DLD1 (cell line): Measurements from ENCODE around the gene RNF31.

Experiments used
- in situ Hi-C: cut with HindIII; loops from 2 replicates; pipeline ENCODE4 v1.10.0; 2017; ENCODE audit warnings: low sequenced_read_pairs

The RNF31 gene

DNA sequence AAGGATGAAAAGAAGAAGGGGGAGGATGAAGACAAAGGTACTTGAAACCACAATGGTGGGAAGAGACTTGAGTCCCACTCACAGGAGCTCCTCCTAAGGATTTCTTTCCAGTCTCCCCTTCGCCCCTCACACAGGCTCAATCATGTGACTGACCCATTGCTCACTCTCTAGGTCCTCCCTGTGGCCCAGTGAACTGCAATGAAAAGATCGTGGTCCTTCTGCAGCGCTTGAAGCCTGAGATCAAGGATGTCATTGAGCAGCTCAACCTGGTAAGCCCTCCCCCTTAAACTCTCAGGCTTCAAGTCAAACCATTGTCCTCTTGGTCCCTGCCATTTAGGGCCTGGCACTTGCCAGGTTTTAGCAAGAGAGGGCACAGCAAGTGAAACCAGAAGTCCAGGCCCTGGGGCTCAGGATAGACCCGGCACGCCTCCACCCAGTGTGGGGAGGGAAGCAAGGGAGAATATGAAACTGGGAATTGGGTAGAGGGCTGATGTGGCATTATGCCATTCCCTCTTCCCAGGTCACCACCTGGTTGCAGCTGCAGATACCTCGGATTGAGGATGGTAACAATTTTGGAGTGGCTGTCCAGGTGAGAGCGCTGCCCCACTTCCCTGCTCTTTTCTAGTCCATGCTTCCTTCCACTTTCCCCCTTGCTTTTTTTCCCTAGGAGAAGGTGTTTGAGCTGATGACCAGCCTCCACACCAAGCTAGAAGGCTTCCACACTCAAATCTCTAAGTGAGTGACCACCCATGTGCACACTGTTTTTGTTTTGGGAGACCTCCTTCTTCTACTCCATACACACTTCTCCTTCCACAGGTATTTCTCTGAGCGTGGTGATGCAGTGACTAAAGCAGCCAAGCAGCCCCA, 9.5 kb upstream of the RNF31 start:
- in situ Hi-C loops: no loop called here

DNA sequence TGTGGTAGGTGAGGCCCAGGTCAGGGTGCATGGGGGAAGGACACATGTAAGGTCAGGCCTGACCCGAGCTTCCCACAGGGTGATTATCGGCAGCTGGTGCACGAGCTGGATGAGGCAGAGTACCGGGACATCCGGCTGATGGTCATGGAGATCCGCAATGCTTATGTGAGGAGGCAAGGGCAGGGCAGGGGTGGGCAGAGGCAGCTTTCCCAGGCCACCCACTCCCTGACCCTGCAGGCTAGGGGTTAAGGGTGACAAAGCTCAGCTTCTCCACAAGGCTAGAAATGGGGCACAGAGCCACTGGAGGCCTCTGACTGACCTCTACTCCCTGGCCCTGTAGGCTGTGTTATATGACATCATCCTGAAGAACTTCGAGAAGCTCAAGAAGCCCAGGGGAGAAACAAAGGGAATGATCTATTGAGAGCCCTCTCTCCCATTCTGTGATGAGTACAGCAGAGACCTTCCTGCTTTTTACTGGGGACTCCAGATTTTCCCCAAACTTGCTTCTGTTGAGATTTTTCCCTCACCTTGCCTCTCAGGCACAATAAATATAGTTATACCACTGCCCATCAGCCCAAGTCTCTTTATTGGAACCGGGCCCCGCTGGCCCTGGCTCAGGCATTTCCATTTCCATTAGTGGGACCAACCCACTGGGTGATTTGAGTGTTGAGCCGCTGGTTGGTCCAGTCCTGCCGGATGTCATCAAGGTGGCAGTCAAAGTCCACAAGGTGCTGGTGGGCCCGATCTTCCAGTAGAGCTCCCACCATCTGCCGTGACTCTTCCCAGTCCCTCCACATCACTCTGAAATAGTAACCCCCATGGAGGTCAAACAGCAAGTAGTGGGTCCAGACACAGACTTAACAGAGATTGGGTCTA, 8.7 kb upstream of the RNF31 start:
- in situ Hi-C loops: no loop called here

DNA sequence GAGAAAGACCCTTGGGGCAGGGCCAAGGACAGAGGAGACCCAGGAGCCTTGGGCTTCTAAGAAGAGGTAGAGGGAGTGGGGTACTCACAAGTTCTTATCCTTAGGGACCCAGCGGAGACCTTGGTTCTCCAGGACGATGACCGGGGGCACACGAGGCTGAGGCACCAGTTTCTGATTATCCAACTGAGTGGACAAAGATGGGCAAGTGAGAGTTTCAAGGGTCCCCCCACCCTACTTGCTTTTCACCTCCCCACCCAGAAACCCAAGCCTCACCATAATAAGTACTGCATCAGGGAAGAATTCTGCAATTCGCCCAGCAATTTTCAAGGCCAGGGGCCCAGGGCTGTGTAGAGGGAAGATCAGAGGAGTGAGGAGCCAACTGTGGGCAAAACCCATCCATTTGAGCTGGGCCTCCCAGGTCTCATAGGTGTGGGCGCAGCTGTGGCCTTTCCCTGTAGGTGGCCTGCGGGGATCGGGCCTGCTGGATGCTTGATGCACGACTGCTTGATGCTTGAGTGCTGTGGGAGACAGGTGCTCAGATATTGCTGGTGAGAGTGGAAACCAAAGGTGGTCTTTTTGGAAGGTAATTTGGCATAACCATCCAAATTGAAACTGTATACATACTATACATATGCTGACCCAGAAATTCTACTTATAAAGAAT, 7.9 kb upstream of the RNF31 start:
- in situ Hi-C loops: no loop called here

DNA sequence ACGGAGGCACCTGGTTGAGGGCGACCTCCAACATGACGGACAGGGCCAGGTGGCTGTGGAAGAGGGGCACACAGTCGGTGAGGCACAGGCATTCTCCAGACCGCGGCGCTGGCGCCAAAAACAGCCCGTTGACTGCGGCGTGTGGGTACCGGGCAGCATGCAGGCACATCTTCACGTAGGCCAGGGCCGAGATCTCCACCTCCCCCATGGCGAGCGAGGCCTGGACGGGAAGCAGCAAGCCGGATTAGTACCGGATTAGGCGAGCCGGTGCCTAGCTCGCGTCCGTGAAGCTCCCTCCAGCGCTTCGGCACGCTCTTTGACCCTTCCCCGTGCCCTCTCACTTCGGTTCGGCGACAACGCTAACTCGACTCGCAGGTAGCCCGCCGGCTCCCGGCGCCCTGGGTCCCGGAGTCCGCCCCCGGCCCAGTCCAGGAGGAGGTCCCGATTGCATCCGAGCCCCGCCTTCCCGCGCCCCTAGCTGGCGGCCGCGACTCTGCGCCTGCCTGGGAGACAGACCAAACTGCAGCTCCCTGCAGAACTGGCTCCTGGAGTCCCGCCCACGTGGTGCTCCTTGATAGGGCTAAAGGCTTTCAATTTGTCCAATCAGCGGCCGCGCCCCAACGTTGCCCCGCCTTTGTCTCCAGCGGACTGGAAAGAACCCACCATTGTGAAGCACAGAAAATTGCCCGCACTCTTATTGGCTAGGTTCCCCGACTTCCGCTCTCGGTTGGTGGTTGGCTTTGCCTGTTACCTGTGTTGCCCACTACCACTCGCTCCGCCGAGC, 6.0 kb upstream of the RNF31 start, which contains the start of gene EMC9:
Gene EMC9 (minus strand): TSS at position 495 of the 784 bp plus-strand sequence. CDS start 287 bp downstream, at position 208.
- in situ Hi-C loops: no loop called here

DNA sequence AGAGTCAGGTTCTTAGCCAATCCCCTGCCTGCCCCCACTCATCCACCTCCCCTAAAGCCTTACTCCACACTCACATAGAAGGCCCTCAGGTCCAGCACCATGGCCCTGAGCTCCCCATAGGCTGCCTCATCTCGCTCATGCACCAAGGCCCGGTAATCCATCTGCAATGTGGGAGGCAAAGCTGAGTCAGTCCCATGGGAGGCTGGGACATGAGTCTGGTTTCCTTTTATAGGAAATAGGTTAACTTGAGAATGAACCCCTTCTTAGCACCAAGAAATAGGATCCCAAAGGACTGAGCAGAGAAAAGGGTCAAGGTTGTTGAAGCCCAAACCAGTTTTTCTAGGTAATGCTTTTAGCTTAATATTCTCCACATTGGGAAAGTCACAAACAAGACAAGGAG, 3.8 kb upstream of the RNF31 start:
- in situ Hi-C loops: no loop called here

DNA sequence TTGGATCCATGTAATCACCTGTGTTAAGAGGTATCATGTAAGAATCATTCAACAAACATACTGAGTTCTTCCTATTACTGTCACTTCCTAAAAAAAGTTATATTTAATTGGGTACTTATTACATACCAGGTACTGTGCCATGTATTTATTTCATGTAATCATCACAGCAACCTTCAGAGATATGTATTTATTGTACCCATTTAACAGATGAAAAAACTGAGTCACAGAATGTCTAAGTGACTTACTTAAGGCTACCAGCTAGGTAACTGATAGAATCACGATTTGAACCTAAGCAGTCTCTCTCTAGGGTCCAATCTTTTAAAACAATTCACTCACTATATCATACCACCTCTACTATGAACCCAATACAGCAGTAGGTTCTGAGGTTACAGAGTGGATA, 2.8 kb upstream of the RNF31 start:
- in situ Hi-C loops: no loop called here

DNA sequence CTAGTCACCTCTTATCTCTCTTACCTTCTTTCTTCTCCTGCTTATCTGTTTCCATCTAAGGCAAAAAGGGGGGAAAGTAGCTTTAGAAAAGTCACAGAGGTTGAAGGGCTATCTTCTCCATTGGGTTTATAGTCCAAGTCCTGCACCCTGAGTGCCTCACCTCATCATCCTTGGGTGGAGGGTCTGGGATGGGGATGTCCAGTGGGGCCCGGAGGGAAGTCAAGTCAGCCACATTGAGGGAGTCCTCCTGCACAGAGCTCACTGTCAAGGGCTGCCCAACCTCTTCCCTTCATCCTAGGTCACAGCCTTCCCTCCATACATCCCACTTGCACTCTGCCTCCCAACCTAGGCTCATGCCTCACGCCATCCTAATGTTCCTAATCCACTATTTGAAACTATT, 2.1 kb upstream of the RNF31 start:
- in situ Hi-C loops: no loop called here

DNA sequence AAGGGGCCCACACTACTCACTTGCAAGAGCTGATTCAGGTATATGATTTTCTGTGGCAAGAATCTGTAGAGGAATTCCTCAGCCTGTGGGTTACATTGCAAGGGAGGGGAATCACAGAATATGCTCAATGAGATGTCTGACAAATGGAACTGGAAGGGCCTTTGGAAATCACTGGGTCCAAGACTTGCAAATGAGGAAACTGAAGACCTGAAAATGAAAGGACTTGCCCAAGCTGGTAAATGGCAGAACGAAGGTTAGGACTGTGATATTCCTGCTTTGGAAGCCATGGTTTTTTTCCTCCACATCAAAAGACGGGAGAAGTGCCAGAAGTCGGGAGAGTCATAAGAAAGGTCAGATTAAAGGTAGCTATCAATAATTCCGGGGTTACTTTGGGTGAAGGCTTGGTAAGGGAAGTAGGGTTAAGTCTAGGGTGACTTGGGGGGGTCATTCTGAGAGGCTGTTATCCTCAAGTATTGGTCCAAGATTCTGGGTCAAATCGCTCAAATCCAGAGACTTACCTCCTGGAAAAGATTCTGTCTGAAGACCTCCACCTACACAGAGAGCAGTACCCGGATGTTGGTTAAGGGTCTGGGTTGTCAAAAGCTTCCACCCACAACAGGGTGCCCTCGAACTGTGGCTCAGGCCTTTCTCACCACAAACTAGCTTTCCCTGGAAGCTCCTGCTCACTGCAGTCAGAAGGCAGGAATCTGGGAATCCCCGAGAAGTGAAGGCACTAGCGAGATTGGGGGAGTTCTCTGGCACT, 1.4 kb upstream of the RNF31 start:
- in situ Hi-C loops: no loop called here

DNA sequence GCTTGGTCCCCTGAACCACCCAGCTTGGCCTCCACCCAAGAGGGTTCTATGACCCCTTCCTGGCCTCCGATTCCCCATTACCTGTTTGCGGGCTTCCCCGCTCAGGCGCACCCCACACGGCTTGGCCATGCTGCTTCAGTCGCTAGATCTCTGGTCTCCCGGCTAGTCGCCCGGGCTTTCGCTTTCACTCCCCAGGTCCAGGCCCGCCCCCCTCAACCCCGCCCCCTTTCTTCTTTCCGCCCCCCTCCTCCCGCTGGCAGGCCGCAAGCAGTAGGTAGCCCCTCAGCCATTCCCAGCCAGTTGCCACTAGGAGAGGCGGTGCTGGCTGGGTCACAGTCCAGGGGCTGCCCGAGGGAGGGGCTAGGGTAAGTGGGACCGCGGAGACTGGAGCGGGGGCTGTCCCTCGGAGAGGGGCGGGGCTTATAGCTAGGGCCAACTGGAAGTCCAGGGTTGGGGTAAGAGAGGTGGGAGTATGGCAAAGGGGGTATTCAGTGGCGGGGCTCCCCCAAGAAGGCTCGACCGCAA, 783 bp upstream of the RNF31 start, which contains the start of gene PSME2:
Gene PSME2 (minus strand): TSS at position 158 of the 525 bp plus-strand sequence. CDS start 29 bp downstream, at position 129.
- in situ Hi-C loops: no loop called here

DNA sequence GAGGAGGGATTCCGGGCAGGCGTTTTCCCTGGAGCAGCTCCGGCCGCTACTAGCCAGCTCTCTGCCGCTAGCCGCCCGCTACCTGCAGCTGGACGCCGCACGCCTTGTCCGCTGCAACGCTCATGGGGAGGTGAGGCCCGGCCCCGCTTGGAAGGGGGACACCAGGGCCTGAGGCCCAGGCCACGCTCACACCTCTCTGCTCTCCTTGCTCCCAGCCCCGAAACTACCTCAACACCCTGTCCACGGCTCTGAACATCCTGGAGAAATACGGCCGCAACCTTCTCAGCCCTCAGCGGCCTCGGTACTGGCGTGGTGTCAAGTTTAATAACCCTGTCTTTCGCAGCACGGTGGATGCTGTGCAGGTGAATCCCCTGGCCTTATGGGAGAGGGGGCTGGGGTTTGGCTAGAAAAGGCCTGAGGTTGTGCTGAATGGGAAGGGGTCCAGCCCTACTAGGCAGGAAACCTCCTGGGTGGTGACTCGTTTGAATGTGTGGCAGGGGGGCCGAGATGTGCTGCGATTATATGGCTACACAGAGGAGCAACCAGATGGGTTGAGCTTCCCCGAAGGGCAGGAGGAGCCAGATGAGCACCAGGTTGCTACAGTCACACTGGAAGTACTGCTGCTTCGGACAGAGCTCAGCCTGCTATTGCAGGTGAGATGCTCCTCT, 597 bp downstream of the RNF31 start:
- in situ Hi-C loops: no loop called here

DNA sequence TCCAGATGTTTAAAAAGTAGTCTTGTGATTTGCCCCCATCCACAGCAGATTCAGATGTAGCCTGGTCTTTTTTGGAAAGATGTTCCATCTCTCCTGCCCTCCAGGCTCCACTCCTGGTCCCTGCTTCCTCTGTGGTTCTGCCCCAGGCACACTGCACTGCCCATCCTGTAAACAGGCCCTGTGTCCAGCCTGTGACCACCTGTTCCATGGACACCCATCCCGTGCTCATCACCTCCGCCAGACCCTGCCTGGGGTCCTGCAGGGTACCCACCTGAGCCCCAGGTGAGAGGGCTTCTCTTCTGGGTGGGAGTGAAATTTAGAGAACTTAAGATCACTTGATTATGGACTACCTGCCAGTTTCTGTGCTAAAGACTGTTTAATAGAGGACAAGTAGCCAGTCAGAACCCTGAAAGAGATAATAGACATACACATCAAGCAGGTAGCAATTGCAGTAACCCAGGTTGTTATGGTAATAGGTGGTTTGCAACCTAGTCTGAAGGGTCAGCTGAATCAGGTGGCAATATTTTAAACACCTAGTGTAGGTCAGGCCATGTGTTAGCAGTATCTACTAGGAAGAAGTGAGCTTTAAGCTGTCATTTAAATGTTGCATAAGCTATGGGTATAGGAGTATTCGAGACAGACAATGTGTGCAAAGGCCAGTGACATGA, 2.1 kb downstream of the RNF31 start:
- in situ Hi-C loops: no loop called here

DNA sequence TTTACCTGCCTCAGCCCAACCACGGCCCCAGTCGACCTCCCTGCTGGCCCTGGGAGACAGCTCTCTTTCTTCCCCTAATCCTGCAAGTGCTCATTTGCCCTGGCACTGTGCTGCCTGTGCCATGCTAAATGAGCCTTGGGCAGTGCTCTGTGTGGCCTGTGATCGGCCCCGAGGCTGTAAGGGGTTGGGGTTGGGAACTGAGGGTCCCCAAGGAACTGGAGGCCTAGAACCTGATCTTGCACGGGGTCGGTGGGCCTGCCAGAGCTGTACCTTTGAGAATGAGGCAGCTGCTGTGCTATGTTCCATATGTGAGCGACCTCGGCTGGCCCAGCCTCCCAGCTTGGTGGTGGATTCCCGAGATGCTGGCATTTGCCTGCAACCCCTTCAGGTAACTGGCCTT, 2.8 kb downstream of the RNF31 start:
- in situ Hi-C loops: no loop called here

DNA sequence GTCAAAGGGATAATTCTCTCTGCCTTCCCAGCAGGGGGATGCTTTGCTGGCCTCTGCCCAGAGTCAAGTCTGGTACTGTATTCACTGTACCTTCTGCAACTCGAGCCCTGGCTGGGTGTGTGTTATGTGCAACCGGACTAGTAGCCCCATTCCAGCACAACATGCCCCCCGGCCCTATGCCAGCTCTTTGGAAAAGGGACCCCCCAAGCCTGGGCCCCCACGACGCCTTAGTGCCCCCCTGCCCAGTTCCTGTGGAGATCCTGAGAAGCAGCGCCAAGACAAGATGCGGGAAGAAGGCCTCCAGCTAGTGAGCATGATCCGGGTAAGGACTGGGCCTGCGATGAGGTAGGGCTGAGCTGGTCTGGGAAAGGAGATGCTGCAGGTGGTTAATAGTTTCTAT, 3.3 kb downstream of the RNF31 start:
- in situ Hi-C loops: no loop called here

DNA sequence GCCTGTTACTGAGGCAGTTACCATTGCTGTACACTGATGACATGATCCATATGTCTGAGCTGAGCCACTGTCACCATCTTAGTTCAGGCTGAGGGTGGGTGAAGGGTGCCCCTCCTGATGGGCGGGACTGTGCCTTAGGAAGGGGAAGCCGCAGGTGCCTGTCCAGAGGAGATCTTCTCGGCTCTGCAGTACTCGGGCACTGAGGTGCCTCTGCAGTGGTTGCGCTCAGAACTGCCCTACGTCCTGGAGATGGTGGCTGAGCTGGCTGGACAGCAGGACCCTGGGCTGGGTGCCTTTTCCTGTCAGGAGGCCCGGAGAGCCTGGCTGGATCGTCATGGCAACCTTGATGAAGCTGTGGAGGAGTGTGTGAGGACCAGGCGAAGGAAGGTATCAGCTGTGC, 3.7 kb downstream of the RNF31 start:
- in situ Hi-C loops: no loop called here

DNA sequence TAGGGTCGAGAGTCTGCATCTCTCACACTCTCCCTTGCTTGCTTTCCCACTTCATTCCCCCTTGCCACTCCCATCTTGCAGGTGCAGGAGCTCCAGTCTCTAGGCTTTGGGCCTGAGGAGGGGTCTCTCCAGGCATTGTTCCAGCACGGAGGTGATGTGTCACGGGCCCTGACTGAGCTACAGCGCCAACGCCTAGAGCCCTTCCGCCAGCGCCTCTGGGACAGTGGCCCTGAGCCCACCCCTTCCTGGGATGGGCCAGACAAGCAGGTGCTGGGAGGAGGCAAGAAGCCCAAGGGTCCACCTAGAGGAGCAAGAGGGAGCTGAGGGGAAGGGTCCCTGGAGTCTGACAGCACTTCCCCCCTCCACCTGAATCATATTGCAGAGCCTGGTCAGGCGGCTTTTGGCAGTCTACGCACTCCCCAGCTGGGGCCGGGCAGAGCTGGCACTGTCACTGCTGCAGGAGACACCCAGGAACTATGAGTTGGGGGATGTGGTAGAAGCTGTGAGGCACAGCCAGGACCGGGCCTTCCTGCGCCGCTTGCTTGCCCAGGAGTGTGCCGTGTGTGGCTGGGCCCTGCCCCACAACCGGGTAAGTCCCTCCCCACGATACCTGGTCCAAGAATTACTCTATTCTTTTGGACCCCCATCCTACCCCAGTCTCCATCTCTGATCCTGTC, 4.2 kb downstream of the RNF31 start:
- in situ Hi-C loops: no loop called here

DNA sequence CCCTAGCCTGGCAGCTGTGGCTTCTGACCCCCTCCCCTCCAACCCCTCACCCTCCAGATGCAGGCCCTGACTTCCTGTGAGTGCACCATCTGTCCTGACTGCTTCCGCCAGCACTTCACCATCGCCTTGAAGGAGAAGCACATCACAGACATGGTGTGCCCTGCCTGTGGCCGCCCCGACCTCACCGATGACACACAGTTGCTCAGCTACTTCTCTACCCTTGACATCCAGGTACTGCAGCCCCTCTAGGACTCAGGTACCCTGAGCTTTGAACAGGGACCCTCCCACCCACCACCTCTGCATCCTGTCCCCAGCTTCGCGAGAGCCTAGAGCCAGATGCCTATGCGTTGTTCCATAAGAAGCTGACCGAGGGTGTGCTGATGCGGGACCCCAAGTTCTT, 7.8 kb downstream of the RNF31 start:
- in situ Hi-C loops: no loop called here

DNA sequence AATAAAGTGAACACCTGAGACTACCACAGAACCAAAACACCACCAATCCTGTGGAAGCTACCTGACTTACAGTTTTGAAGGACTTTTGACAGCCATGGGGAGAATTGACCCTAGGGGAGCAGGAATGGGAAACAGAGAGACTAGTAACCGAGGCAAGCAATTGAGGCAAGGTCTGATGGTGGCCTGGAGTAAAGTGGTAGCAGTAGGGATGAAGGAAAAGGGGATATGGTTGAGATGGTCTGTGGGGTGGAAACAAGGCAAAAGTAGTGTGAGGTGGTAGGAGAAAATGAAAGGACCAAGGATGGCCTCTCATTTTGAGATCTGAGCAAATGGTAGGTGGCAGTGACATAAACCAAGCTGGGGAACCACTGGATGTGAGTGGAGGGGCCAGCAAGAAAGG, 9.5 kb downstream of the RNF31 start:
- in situ Hi-C loops: no loop called here

DNA sequence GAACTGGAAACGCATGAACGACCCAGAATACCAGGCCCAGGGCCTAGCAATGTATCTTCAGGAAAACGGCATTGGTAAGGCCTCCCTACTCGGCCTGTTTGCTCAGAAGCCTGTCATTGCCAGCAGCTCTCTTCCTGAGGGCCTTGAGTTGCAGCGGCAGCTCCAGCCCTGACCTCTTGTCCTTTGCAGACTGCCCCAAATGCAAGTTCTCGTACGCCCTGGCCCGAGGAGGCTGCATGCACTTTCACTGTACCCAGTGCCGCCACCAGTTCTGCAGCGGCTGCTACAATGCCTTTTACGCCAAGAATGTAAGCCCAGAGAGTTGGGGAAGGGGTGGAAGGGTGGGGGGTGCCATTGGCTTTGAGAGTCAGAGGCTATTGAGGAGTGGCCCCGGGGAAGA, 10.0 kb downstream of the RNF31 start:
- in situ Hi-C loops: no loop called here
